Dedifferentiated amniotic fluid mesenchymal stem cell (primary cell): ENCODE data around the gene PRSS21.

Experiments
- DNase-seq: peaks from one replicate; pipeline ENCODE4 v3.0.0-alpha.2; 2016; ENCODE audit errors: extremely low spot score

The PRSS21 gene

DNA sequence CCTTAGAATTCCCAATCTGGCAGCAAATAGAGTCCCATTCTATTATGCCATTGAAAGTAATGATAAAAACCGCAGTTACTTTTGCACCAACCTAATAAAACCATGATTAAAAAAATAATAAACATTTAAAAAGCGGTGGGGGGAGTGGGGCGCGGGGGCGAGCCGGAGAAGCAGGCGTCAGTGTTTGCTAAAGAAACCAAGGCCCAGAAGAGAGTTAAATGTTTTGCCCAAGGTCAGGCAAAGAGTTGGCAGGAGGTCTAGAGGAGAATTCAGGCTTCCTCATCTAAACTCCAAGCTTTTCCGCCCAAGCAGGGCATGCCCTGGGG, 50.6 kb downstream of the PRSS21 start:
- DNase-seq: no peak

- peak; percentile 91 for DNase-seq
These were observed 51.2 kb downstream of the PRSS21 start for GRCh38 chr16:2867987-2868789.
